Mucosa of descending colon (tissue), 3 donors: ENCODE data around the gene ADRB1. TPM values are rescaled to one million over a fixed set of nuclear protein-coding genes. Genes with fewer than 3 reads are reported as not detected.

ENCODE experiments used
- ATAC-seq: fragments of 200-7000 bp; cut with Tn5 transposase; one replicate; pipeline ENCODE4 v1.9.1; 2020; ENCODE audit warnings: mild to moderate bottlenecking, moderate library complexity
- DNase-seq, 3 donors: peaks; one replicate each; pipeline ENCODE4 v3.0.0-alpha.2; 2020
- H3K36me3 ChIP-seq: fragments of 200-600 bp; one replicate; pipeline ENCODE4 v1.8.0; 2021; ENCODE audit warnings: low read depth, mild to moderate bottlenecking
- H3K4me1 ChIP-seq: fragments of 200-600 bp; one replicate; pipeline ENCODE4 v1.8.0; 2021; ENCODE audit warnings: low read depth, mild to moderate bottlenecking
- H3K4me3 ChIP-seq: fragments of 200-600 bp; one replicate; pipeline ENCODE4 v1.8.0; 2021; ENCODE audit warnings: mild to moderate bottlenecking
- H3K9me3 ChIP-seq: fragments of 200-600 bp; one replicate; pipeline ENCODE4 v1.8.0; 2021; ENCODE audit warnings: mild to moderate bottlenecking
- intact Hi-C, 2 donors: fragments of 100-400 bp; cut with DNase I in 1 of 2; cut with micrococcal nuclease in 1 of 2; formaldehyde crosslinking; loops; one replicate each; pipeline versions ENCODE4 v1.11.0 to v1.11.1; 2022; cut with DNase I, micrococcal nuclease
- total RNA-seq, 3 donors: library from RNA; stranded (reverse); fragmentation: NEBNext Ultra II Directional in 2 of 3; extraction: Animal tissue kit (Norgen Biotek cat#: 25700) in 2 of 3; gene quantifications; one replicate each; pipeline versions ENCODE4 v1.2.1 to v1.2.4, GENCODE V29; 2021 to 2023
- TF ChIP-seq, protein P1 (sequence below): fragments of 200-600 bp; IDR thresholded peaks from one replicate; pipeline ENCODE4 v1.8.0; 2022; ENCODE audit warnings: antibody characterized with exemption, mild to moderate bottlenecking
- donor health status: DM: no; HTN: no; CAD: no; lungs with moderate emphysema.
- donor health status: DM: no; HTN: no; CAD: no.
- donor health status: DM: no; HTN: yes; CAD: no.

ADRB1 gene
- total RNA-seq, 3 donors from 2014 or later, result 1.5 to 2.8 (median 1.8) TPM

DNA sequence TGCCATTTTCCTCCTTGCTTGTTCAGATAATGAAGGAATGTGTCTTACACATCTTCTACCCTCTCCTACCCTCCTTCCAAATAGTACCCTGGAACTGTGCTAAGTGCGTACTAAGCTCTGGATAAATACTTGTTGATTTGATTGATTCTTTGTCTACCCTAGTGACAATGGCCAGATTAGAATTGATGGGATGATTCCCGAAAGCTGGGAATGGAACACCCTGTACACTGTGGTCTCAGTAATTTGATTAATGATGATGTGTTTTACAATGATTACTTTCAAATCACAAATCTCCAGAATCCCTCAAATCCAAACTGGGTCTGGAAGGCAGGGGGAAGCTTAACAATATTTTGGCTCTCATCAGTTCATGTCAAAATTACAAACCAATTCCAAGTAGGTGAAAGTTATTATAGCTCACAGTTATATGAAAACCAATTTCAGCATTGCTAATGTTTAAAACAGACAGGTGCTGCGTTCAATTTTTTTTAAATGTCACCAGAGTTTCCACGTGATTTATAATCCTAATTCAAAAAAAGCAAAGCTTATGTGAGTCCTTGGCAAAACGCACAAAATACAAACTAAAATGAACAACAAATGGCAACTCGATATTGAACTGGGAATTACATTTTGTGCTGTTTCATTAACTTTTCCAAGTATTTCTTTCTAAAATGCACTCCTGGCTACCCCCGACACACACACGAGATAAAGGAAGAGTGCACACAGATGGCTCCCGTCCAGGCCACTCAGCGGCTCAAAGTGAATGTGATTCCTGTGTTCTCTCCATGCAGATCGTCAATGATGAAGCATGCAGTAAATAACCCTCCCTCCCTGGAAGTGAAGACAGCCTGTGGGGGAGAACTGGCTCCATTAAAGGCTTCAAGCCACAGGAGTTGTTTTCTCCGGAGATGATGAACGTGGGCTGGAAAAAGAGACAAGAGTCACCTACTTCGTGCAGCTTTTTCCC lies 21.7 kb upstream of the ADRB1 start:
- Histone ChIP-seq H3K9me3 (no peaks in the 10 kb centered on the region), H3K4me3 (no peak overlapping the region), H3K36me3 (no peaks in the 10 kb centered on the region), H3K4me1 (peaks cover 5% of the 10 kb centered on the region)
- TF ChIP-seq, protein P1, sequence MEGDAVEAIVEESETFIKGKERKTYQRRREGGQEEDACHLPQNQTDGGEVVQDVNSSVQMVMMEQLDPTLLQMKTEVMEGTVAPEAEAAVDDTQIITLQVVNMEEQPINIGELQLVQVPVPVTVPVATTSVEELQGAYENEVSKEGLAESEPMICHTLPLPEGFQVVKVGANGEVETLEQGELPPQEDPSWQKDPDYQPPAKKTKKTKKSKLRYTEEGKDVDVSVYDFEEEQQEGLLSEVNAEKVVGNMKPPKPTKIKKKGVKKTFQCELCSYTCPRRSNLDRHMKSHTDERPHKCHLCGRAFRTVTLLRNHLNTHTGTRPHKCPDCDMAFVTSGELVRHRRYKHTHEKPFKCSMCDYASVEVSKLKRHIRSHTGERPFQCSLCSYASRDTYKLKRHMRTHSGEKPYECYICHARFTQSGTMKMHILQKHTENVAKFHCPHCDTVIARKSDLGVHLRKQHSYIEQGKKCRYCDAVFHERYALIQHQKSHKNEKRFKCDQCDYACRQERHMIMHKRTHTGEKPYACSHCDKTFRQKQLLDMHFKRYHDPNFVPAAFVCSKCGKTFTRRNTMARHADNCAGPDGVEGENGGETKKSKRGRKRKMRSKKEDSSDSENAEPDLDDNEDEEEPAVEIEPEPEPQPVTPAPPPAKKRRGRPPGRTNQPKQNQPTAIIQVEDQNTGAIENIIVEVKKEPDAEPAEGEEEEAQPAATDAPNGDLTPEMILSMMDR, result no peak
- intact Hi-C loops, result no loop called here
- DNase-seq (no peak), ATAC-seq (no peak)

DNA sequence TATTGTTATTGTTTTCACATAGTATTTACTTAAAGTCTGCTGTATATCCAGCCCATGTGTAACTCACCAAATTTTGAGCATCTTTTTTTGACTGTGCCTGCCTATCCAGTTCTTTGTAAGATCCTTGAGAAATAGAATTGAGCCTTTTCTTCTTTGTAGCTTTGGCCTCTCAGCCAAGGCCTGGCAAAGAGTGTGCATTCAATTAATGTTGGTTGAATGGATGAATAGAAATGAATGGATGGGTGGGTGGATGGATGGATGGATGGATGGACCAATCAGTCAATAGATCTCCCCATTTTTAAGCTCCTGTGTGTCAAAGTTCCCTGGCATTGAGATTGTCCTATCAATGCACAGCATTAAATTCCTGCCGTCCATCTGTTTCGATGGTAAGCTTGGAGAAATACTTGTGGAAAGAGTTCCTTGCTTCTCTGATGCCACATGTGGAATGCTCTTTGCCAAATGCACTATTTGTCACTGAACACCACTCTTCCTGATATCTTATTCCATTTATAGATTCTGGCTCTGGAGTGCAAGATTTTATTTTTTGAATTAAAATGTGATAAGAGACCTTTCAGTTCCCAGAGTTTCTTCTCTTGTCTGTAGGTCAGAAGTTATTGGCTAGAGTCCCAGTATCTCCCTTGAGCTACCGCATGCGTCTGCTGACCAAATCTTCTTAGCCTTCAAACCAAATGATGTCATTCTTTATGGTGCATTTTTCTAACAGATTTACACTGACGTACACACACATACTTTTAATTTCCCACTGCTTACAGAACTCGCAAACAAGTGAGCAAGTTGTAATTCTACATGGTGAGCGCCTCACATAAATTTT lies 20.7 kb upstream of the ADRB1 start:
- TF ChIP-seq, protein P1, result no peak
- ATAC-seq, result no peak
- intact Hi-C loops, result no loop called here
- Histone ChIP-seq H3K4me1 (peaks cover 5% of the 10 kb centered on the region), H3K4me3 (no peak overlapping the region), H3K9me3 (no peaks in the 10 kb centered on the region), H3K36me3 (no peaks in the 10 kb centered on the region)
- DNase-seq, result no peak

DNA sequence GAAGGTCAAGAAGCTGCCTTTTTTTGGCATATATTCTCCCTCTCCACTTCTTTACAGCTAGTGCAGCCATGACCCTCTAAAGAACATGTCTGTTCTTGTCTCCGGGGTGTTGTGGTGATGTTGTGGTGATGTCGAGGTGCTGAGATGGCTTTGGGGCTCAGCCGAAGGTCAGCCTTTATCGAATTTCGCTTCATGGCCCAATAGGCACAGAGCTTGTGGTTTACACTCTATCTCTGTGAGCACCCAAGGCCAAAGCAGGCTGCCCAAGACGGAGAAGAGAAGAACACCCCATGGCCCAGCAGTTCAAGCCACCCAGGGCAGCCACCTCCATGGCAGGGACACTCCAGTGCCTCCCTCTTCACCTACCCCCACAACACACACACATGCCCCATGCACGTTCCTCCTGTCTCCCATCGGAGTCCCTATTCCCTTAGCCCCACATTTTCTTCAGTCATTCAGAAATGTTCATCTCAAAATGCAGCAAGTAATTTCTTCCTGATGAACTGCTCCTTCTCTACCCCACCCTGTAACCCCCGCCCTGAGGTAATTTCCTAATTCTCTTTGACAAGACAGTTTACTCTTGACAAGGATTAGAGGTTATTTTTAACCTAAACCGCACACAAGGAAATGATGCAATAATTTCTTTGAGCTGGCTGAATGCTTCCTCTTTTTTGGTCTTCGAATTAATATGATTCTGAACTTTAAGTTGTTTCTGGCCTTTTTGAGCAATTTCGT lies 18.6 kb upstream of the ADRB1 start:
- intact Hi-C loops, result no loop called here
- no peaks in the 10 kb centered on the region for H3K9me3 ChIP-seq
- peaks cover 5% of the 10 kb centered on the region for H3K4me1 ChIP-seq
- ATAC-seq, result peak; percentile 62
- TF ChIP-seq, protein P1, result no peak
- no peak overlapping the region for H3K4me3 ChIP-seq
- DNase-seq, result no peak
- H3K36me3 ChIP-seq, result no peaks in the 10 kb centered on the region

DNA sequence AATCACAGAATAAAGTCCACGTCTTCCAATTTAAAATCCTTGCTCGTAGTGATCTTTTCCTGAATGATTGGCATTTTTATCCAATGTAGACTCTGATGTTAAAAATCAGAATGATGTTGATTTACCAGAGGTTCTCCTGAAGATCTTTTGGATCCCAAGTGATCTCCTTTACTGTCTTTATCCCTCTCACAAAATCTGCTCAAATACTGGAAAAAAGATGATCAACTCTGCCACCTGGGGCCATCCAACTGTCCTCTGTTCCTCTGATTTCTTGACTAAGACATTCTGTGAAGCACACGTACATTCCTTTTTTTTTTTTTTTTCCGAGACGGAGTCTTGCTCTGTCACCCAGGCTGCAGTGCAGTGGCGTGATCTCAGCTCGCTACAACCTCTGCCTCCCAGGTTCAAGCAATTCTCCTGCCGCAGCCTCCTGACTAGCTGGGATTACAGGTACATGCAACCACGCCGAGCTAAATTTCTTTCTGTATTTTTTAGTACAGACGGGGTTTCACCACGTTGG lies 18.0 kb upstream of the ADRB1 start:
- TF ChIP-seq, protein P1, result no peak
- Histone ChIP-seq H3K4me3 (no peak overlapping the region), H3K4me1 (peaks cover 5% of the 10 kb centered on the region), H3K36me3 (no peaks in the 10 kb centered on the region), H3K9me3 (no peaks in the 10 kb centered on the region)
- DNase-seq (no peak), ATAC-seq (no peak)
- intact Hi-C loops, result no loop called here
